Gastrocnemius medialis (tissue), 4 donors: ENCODE results near the gene DCPS.

ENCODE experiments used
- POLR2A ChIP-seq, 2 donors: fragments of 450-650 bp; IDR thresholded peaks; one replicate each; pipeline ENCODE4 v1.6.1; 2017; ENCODE audit warnings: antibody characterized with exemption in 2 of 2, mild to moderate bottlenecking in 2 of 2, moderate library complexity in 2 of 2
- TF ChIP-seq, protein P1 (sequence below), 5 experiments: fragments of 450-650 bp in 3 of 5; fragments of 200-600 bp in 2 of 5; sonication (generic) in 2 of 5; IDR thresholded peaks in 4 of 5; conservative IDR thresholded peaks in 1 of 5; 1 replicate in 4 of 5; 2 replicates in 1 of 5; pipeline ENCODE4 v1.5.1; 2016 to 2019; ENCODE audit warnings: antibody characterized with exemption in 5 of 5, mild to moderate bottlenecking in 3 of 5, moderate library complexity in 3 of 5

DNA sequence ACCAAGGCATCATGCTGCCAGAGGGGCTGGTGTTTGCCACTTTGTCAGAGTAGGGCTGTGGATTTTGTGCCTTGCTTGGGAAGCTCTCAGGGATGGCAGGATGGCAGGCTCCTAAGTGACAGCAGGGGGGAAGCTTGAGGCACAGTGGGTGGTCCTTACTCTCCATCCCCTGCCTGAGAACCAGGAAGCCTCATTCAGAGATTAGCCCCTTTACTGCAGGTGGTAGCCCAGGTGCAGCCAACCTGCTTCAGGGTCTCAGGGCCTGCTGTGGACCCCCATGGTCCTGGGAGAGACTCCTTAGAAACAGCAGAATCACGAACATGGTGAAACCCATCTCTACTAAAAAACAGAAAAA lies 42.7 kb downstream of the DCPS start:
- TF ChIP-seq, protein P1, sequence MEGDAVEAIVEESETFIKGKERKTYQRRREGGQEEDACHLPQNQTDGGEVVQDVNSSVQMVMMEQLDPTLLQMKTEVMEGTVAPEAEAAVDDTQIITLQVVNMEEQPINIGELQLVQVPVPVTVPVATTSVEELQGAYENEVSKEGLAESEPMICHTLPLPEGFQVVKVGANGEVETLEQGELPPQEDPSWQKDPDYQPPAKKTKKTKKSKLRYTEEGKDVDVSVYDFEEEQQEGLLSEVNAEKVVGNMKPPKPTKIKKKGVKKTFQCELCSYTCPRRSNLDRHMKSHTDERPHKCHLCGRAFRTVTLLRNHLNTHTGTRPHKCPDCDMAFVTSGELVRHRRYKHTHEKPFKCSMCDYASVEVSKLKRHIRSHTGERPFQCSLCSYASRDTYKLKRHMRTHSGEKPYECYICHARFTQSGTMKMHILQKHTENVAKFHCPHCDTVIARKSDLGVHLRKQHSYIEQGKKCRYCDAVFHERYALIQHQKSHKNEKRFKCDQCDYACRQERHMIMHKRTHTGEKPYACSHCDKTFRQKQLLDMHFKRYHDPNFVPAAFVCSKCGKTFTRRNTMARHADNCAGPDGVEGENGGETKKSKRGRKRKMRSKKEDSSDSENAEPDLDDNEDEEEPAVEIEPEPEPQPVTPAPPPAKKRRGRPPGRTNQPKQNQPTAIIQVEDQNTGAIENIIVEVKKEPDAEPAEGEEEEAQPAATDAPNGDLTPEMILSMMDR (IDR thresholded peaks at IDR 0.05 in 4 of 5, conservative IDR thresholded peaks at IDR 0.05 in 1 of 5) = no peak
- TF ChIP-seq POLR2A (IDR thresholded peaks at IDR 0.05) = no peak
